ENCODE data around the gene MMP12. TPM values are rescaled to one million over a fixed set of nuclear protein-coding genes. Genes with fewer than 3 reads are reported as not detected.

Gene MMP12
- polyA plus RNA-seq, 3 donors, result not detected

- Histone ChIP-seq H3K79me2 (ENCODE audit: insufficient read depth, low read length) (no peaks in the 10 kb centered on the region), H3K9me3 (replicated peaks in 1 of 2; ENCODE audit: control insufficient read depth in 1 of 2, insufficient read depth in 1 of 2, low read length in 2 of 2) (no peaks in the 10 kb centered on the region), H3K36me3 (replicated peaks in 1 of 2; ENCODE audit: control insufficient read depth in 1 of 2, insufficient read depth in 2 of 2, low read length in 2 of 2) (no peaks in the 10 kb centered on the region), H3K9ac (ENCODE audit: insufficient read depth, low read length, poor library complexity, severe bottlenecking) (no peak overlapping the region), H3K4me1 (ENCODE audit: control insufficient read depth in 1 of 2, insufficient read depth in 2 of 2, low read length in 2 of 2) (no peaks in the 10 kb centered on the region), H3K4me3 (replicated peaks in 1 of 3; ENCODE audit: low read depth in 2 of 3, low read length in 3 of 3) (no peak overlapping the region), H2AFZ (ENCODE audit: insufficient read depth, low read depth, low read length, poor library complexity, severe bottlenecking) (no peak overlapping the region), H3K27me3 (ENCODE audit: control insufficient read depth in 2 of 2, insufficient read depth in 2 of 2, low read length in 2 of 2) (peaks cover 0 to 3% of the 10 kb centered on the region in 2 donors), H4K20me1 (ENCODE audit: insufficient read depth, low read length) (no peaks in the 10 kb centered on the region), H3K27ac (ENCODE audit: low read depth in 1 of 2, low read length in 2 of 2) (no peak overlapping the region), H3K4me2 (replicated peaks; ENCODE audit: extremely low read depth, low read length, poor library complexity, severe bottlenecking) (no peak overlapping the region)
- intact Hi-C loops (cut with micrococcal nuclease), result no loop called here
- no peak overlapping the region for H3K4me3 Mint-ChIP-seq
- no peak for TF ChIP-seq CTCF (IDR thresholded peaks at IDR 0.05)
- no peak overlapping the region for H3K27ac Mint-ChIP-seq
- H3K36me3 Mint-ChIP-seq, result no peaks in the 10 kb centered on the region
- peaks cover 6 to 7% (median 6%) of the 10 kb centered on the region in 3 donors for H3K27me3 Mint-ChIP-seq (ENCODE audit: low read depth in 3 of 3)
- WGBS (ENCODE audit: insufficient coverage), result 100% methylated on average over 2 of the region's 2 CpGs
- no peaks in the 10 kb centered on the region for H3K4me1 Mint-ChIP-seq
- H3K9me3 Mint-ChIP-seq, result peaks cover 0 to 1% (median 0%) of the 10 kb centered on the region in 7 donors
- DNase-seq, result no peak
Observed at GRCh38 chr11:102837646-102838045, 37.1 kb downstream of the MMP12 start.

- no peaks in the 10 kb centered on the region for H3K4me1 Mint-ChIP-seq
- no peaks in the 10 kb centered on the region for H3K36me3 ChIP-seq (replicated peaks in 1 of 2; ENCODE audit: control insufficient read depth in 1 of 2, insufficient read depth in 2 of 2, low read length in 2 of 2)
- no peaks in the 10 kb centered on the region for H3K4me1 ChIP-seq (ENCODE audit: control insufficient read depth in 1 of 2, insufficient read depth in 2 of 2, low read length in 2 of 2)
- intact Hi-C loops (cut with micrococcal nuclease), result no loop called here
- DNase-seq, result no peak
- H3K36me3 Mint-ChIP-seq, result no peaks in the 10 kb centered on the region
- H3K4me3 ChIP-seq (replicated peaks in 1 of 3; ENCODE audit: low read depth in 2 of 3, low read length in 3 of 3), result no peak overlapping the region
- no peak overlapping the region for H2AFZ ChIP-seq (ENCODE audit: insufficient read depth, low read depth, low read length, poor library complexity, severe bottlenecking)
- no peak overlapping the region for H3K27ac ChIP-seq (ENCODE audit: low read depth in 1 of 2, low read length in 2 of 2)
- no peak overlapping the region for H3K4me2 ChIP-seq (replicated peaks; ENCODE audit: extremely low read depth, low read length, poor library complexity, severe bottlenecking)
- H3K9me3 ChIP-seq (replicated peaks in 1 of 2; ENCODE audit: control insufficient read depth in 1 of 2, insufficient read depth in 1 of 2, low read length in 2 of 2), result no peaks in the 10 kb centered on the region
- no peak overlapping the region for H3K4me3 Mint-ChIP-seq
- peaks cover 2 to 7% of the 10 kb centered on the region in 2 donors for H3K27me3 ChIP-seq (ENCODE audit: control insufficient read depth in 2 of 2, insufficient read depth in 2 of 2, low read length in 2 of 2)
- no peak overlapping the region for H3K9ac ChIP-seq (ENCODE audit: insufficient read depth, low read length, poor library complexity, severe bottlenecking)
- no peaks in the 10 kb centered on the region for H4K20me1 ChIP-seq (ENCODE audit: insufficient read depth, low read length)
- H3K9me3 Mint-ChIP-seq, result no peaks in the 10 kb centered on the region
- TF ChIP-seq CTCF (IDR thresholded peaks at IDR 0.05), result no peak
- no peak overlapping the region for H3K27ac Mint-ChIP-seq
- peaks cover 9 to 11% (median 10%) of the 10 kb centered on the region in 3 donors for H3K27me3 Mint-ChIP-seq (ENCODE audit: low read depth in 3 of 3)
- no CpG with 5 or more reads among the region's 2 CpGs for WGBS (ENCODE audit: insufficient coverage)
- no peaks in the 10 kb centered on the region for H3K79me2 ChIP-seq (ENCODE audit: insufficient read depth, low read length)
Observed at GRCh38 chr11:102837156-102837555, 37.6 kb downstream of the MMP12 start.
